ENCODE data around the gene SDK1.
"Not testable (repeated sequence)": the region's sequence is repeated elsewhere in the genome, so short reads cannot be mapped to it uniquely, and the experiment has no call there.

SDK1 gene

GRCh38 chr7:3548815-3549214 is 247.8 kb downstream of the SDK1 start:
- DNase-seq: no peak

DNA sequence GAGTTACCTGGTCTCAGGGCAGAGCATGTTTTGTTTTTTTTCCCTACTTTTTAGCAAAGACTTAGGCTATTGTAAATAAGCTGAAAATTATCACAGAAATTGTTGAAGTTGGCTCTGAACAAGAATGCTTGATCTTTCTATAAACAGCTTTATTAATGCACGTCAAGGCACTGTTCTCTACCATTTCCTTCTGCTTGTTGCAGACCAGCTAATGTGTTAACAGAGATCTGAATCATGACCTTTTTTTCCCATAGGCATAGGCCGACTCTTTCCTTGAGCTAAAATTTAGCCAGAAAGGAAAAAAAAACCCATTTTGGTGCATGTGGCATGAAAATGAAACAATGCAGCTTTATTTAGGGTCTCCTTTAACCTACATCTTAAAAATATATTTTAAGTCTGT is 248.5 kb downstream of the SDK1 start:
- DNase-seq: no peak

GRCh38 chr7:3551536-3551935 is 250.5 kb downstream of the SDK1 start:
- no peak for DNase-seq

DNA sequence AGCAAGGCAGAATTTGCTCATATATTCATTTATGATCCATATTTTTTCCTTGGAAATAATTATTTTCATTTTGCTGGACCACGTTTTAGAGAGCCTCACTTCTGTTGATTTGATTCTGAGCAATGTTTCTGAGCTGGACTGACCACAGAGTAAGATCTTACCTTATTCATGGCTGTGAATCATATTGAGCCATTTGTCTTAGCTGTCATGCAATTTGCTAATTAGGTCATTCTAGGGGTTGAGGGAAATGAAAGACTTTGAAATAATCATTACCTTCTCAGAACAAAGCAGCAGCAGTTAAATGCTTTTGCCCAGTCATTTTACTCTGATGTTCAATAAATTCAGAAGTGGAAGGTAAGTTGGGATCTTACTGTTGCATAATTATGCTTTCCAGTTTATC is 251.4 kb downstream of the SDK1 start:
- no peak for DNase-seq

- DNase-seq: no peak
Observed at GRCh38 chr7:3558400-3558799, 257.3 kb downstream of the SDK1 start.

GRCh38 chr7:3559278-3559677 is 258.2 kb downstream of the SDK1 start:
- DNase-seq: peak; percentile 70

GRCh38 chr7:3560495-3560894 is 259.4 kb downstream of the SDK1 start:
- DNase-seq: no peak

DNA sequence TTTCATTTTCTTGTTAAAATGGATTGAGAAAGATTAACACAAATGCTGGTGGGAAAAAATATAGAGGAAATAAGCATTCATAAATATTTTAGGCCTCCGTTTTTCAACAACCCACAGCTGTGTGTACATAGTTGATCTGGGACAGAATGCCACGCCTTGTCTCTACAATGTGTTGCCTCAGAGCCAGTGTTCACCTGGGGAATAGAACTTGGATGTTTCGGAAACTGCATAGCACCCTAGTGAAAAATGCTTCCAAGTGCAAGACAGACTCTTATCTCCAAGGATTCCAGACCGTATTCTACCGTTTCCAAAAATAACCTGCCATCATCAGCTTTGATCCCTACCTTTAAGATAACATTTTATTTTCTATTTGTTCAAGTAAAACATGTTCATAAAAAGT is 260.9 kb downstream of the SDK1 start:
- no peak for DNase-seq

- DNase-seq: no peak
Observed at GRCh38 chr7:3564231-3564630, 263.2 kb downstream of the SDK1 start.

GRCh38 chr7:3568516-3568915 is 267.5 kb downstream of the SDK1 start:
- DNase-seq: no peak

DNA sequence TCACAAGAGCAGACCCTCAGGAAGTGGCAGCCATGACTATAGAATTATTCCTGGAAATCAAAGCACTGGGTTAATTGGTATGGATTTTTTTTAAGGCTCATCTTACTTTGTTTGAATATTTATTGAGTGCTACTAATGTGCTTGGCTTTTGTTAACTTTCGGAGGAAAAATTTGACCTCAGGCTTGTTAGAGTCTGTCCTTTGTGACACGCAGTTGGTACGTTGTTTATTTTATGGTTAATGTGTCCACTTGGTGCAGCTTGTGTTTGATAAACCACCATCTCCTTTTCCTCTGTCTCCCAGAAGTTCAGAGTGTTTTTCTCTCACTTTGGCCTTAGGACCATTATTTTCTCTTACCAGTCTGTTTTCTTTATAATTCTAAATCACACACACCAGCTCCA is 268.6 kb downstream of the SDK1 start:
- no peak for DNase-seq

- DNase-seq: no peak
Observed at GRCh38 chr7:3573151-3573550, 272.1 kb downstream of the SDK1 start.

- DNase-seq: no peak
Observed at GRCh38 chr7:3574386-3574785, 273.3 kb downstream of the SDK1 start.

DNA sequence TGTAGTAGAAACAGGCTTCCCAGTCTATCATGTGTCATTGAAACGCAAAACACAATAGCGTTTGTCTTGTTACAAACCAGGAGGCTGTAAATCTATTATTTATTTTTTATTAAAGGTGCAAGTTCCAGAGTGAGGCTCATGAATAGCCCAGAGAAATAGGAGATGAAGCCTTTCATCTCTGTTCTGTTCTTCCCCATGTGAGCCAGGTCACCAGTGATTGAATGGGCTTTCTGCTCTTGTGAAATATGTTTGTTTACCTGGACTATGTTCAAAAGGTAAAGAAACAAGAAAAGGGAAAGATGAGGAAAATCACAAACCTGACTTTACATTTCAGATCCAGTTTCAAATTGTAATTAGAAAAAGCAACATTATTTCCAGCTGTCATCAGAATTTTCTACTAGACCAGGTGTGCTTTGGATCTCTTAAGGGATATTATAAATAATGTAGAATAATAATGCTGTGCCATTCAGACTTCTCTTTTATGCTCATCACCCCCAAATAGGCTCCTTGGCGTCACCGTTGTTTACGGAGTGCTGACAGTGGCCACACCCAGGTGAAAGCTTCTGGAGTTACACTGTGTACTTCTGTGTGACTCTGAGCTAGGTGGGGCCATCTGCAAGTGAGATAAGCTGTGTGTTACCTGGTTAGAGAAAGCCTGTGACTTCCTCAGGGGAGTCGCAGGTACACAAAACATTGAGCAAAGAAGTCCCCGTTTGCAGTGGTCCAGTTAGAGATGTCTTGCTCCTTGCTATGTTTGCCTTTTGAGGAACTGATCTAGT is 274.9 kb downstream of the SDK1 start:
- no peak for DNase-seq

DNA sequence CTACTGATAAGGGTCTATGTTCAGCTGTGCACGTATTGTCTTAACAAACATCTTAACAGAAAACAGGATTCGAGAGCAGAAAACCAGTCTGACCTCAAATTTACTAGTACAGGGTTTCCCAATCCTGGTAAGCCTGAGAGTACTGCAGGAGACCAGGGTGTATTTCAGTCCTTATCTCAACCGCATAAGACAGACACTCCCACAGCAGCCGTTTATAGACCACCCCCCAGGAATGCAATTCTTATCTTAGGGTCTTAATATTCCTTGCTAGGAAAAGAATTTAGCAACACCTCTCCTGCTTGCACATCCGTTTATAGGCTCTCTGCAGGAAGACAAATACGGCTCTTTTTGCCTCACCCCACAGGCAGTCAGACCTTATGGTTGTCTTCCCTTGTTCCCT is 277.3 kb downstream of the SDK1 start:
- no peak for DNase-seq

GRCh38 chr7:3579638-3580219 is 278.7 kb downstream of the SDK1 start:
- no peak for DNase-seq

DNA sequence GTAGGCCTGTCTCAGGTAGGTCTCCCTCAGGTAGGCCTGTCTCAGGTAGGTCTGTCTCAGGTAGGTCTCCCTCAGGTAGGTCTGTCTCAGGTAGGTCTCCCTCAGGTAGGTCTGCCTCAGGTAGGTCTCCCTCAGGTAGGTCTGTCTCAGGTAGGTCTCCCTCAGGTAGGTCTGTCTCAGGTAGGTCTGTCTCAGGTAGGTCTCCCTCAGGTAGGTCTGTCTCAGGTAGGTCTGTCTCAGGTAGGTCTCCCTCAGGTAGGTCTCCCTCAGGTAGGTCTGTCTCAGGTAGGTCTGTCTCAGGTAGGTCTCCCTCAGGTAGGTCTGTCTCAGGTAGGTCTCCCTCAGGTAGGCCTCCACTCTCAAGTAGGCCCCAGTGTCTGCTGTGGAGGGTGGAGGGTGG is 281.1 kb downstream of the SDK1 start:
- not testable (repeated sequence) for DNase-seq

DNA sequence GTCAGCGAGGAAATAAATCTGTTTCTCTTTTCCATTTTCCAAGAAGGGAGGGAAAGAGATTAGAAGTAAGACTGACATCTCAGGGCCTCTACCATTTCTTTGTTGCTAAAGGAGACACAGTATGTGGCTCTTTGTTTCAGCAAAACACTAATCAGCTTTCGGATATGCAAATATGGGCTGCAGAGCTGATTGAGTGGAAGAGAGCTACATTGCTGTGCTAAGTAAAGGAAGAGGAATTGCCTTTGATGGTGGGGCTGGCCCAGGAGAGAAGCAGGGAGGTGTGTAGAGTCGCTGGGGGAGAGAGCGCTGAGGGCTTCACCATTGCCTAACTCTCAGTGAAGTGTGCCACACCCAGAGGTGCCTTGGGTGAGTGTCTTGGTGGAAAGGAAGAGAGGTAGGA is 284.8 kb downstream of the SDK1 start:
- no peak for DNase-seq

GRCh38 chr7:3588341-3588740 is 287.3 kb downstream of the SDK1 start:
- DNase-seq: no peak

DNA sequence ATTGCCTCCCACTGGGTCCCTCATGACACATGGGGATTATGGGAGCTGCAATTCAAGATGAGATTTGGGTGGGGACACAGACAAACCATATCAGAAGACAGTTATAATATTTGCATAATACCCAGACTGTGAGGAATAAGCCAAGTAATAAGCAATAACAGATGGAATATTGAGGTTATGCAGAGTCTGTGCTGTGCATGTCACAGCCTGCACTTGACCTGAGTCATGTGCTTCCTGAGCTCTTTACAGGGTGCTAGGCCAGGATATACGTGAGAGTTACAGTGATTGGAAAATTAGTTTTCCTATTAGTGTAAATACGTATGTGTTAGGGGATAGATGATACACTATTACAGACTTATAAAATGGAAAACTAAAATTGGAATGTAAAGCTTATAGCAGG is 288.7 kb downstream of the SDK1 start:
- DNase-seq: no peak

DNA sequence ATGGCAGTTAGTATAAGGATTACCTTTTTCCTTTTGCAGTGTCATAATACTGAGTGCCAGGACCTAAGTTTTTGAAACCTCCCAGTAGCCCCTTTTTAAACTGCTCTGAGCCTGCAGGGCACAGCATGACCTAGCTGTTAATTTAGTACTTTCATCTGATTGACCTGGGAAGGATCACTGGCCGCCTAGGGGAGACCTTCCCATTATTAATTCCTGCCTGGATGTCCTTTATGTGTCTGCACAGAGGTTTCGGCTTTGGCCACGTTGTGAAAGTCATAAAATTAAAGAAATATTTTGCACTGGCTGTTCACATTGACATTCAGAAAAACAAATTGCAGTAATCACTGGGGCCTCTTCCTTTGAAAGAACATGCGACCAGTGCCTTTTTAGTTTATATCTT is 290.2 kb downstream of the SDK1 start:
- DNase-seq: no peak

- no peak for DNase-seq
Observed at GRCh38 chr7:3591944-3592343, 290.9 kb downstream of the SDK1 start.

GRCh38 chr7:3592401-3593134 is 291.5 kb downstream of the SDK1 start:
- no peak for DNase-seq

DNA sequence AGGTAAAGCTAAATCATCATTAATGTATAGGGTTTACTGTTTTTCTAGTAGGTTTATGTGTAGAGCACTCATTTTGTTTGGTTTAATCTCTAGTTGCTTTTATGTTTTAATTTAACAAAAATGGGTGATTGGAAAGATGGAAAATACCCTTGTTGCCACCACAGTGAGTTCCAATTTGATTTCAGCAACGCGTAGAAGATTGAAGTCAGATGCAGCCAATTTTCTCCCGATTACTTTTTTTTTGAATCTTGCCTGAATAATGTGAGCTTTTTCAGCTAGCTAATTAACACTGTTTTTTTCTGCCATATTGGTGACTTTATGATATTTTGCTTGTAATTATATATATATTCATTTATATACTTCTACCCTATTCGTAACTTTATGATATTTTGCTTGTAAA is 293.8 kb downstream of the SDK1 start:
- no peak for DNase-seq
